Keratinocyte (primary cell): Measurements from ENCODE around the gene CLSTN2. TPM values are rescaled to one million over a fixed set of nuclear protein-coding genes. Genes with fewer than 3 reads are reported as not detected.

Experiments
- DNase-seq: peaks from one replicate; pipeline ENCODE4 v3.0.0-alpha.2; 2011; ENCODE audit warnings: low read depth, missing footprints, low spot score
- FAIRE-seq: peaks from 2 replicates; lab custom pipeline; 2011; peaks lifted over from hg19 to GRCh38; lab: Jason Lieb, UNC
- H2AFZ ChIP-seq: 2 replicates; pipeline ENCODE4 v1.6.0; 2012; ENCODE audit warnings: low read length, control low read depth, inconsistent platforms; ENCODE audit not compliant: control insufficient read depth
- H3K27ac ChIP-seq: 2 replicates; pipeline ENCODE4 v1.5.1; 2011; ENCODE audit warnings: low read length; ENCODE audit not compliant: control insufficient read depth, insufficient read depth
- H3K27me3 ChIP-seq: 3 replicates; pipeline ENCODE4 v1.6.0; 2011; ENCODE audit warnings: low read length; ENCODE audit not compliant: control insufficient read depth, insufficient read depth; ENCODE audit errors: extremely low read depth
- H3K36me3 ChIP-seq, 2 experiments: 2 replicates in 1 of 2; 3 replicates in 1 of 2; pipeline ENCODE4 v1.5.1; 2011; ENCODE audit warnings: low read length in 2 of 2, mild to moderate bottlenecking in 1 of 2; ENCODE audit not compliant: control insufficient read depth in 2 of 2, insufficient read depth in 2 of 2; ENCODE audit errors: extremely low read depth in 1 of 2
- H3K4me1 ChIP-seq: 3 replicates; pipeline ENCODE4 v1.5.1; 2011; ENCODE audit warnings: low read length; ENCODE audit not compliant: control insufficient read depth, insufficient read depth; ENCODE audit errors: extremely low read depth
- H3K4me2 ChIP-seq: 3 replicates; pipeline ENCODE4 v1.6.0; 2011; ENCODE audit warnings: low read depth, low read length; ENCODE audit not compliant: control insufficient read depth, insufficient read depth; ENCODE audit errors: extremely low read depth
- H3K4me3 ChIP-seq, 3 experiments: fragments of 200-600 bp in 1 of 3; sonication (generic) in 1 of 3; 2 replicates in 2 of 3; 3 replicates in 1 of 3; pipeline ENCODE4 v1.5.1; 2011 to 2016; ENCODE audit warnings: low read length in 3 of 3, mild to moderate bottlenecking in 3 of 3, control low read depth in 2 of 3, inconsistent platforms in 1 of 3, low read depth in 1 of 3, mixed read lengths in 1 of 3, mixed run types in 1 of 3, moderate library complexity in 1 of 3; ENCODE audit not compliant: control insufficient read depth in 2 of 3, insufficient read depth in 2 of 3; ENCODE audit errors: extremely low read depth in 1 of 3
- H3K79me2 ChIP-seq: 2 replicates; pipeline ENCODE4 v1.6.0; 2012; ENCODE audit warnings: low read length; ENCODE audit not compliant: control insufficient read depth, insufficient read depth
- H3K9ac ChIP-seq: 3 replicates; pipeline ENCODE4 v1.6.0; 2011; ENCODE audit warnings: low read length; ENCODE audit not compliant: control insufficient read depth, insufficient read depth; ENCODE audit errors: extremely low read depth
- H3K9me1 ChIP-seq: 3 replicates; pipeline ENCODE4 v1.6.0; 2011; ENCODE audit warnings: low read length; ENCODE audit not compliant: control insufficient read depth, insufficient read depth; ENCODE audit errors: extremely low read depth
- H3K9me3 ChIP-seq: 2 replicates; pipeline ENCODE4 v1.5.1; 2012; ENCODE audit warnings: low read depth, low read length; ENCODE audit not compliant: control insufficient read depth
- H4K20me1 ChIP-seq: 3 replicates; pipeline ENCODE4 v1.6.0; 2011; ENCODE audit warnings: low read length; ENCODE audit not compliant: control insufficient read depth, insufficient read depth; ENCODE audit errors: extremely low read depth
- EZH2 ChIP-seq: IDR thresholded peaks from one replicate; pipeline ENCODE4 v1.6.1; 2012; ENCODE audit warnings: inconsistent platforms, mild to moderate bottlenecking, low read length, moderate library complexity
- dilution Hi-C: fragments of 300-500 bp; cut with MboI; formaldehyde crosslinking; loops from one replicate; pipeline ENCODE4 v1.7.0; 2020; ENCODE audit warnings: low sequenced_read_pairs; ENCODE audit not compliant: extremely low pct_ligation_motif_present
- polyA plus RNA-seq, 5 experiments: library from polyadenylated mRNA; depleted of rRNA in 3 of 5; stranded (reverse) in 3 of 5; stranded (forward) in 1 of 5; unstranded in 1 of 5; fragments of >200 nt; gene quantifications; 1 replicate in 1 of 5; 2 replicates in 3 of 5; 3 replicates in 1 of 5; pipeline versions ENCODE4 v1.2.1 to v1.2.3, GENCODE V29; 2011 to 2012; ENCODE audit warnings: missing spikeins in 2 of 5, low read depth in 1 of 5, low replicate concordance in 1 of 5
- TF ChIP-seq, protein P1 (sequence below), 3 experiments: IDR thresholded peaks in 1 of 3; conservative IDR thresholded peaks in 1 of 3; optimal IDR thresholded peaks in 1 of 3; 2 replicates in 2 of 3; 3 replicates in 1 of 3; pipeline versions ENCODE3 to v1.5.1; 2011; ENCODE audit warnings: low read length in 3 of 3, mild to moderate bottlenecking in 3 of 3, moderate library complexity in 2 of 3, control low read depth in 1 of 3, inconsistent platforms in 1 of 3; ENCODE audit not compliant: insufficient read depth in 2 of 3; ENCODE audit errors: extremely low read depth in 1 of 3

Gene CLSTN2
- polyA plus RNA-seq, 1 donor (not counting 4 experiments of a cell fraction or from before 2014, with no cell fraction given): 0.09 TPM

- H3K4me1 ChIP-seq: no peaks in the 10 kb centered on the region
- no peaks in the 10 kb centered on the region for H3K9me3 ChIP-seq
- no peak overlapping the region for H3K27ac ChIP-seq
- no peak overlapping the region for H3K4me3 ChIP-seq
- no peak overlapping the region for H3K9ac ChIP-seq
- dilution Hi-C loops: no loop called here
- H3K27me3 ChIP-seq: no peaks in the 10 kb centered on the region
- H3K9me1 ChIP-seq: no peaks in the 10 kb centered on the region
- no peak overlapping the region for H2AFZ ChIP-seq
- no peak for FAIRE-seq
- no peak for TF ChIP-seq EZH2
- TF ChIP-seq, protein P1, sequence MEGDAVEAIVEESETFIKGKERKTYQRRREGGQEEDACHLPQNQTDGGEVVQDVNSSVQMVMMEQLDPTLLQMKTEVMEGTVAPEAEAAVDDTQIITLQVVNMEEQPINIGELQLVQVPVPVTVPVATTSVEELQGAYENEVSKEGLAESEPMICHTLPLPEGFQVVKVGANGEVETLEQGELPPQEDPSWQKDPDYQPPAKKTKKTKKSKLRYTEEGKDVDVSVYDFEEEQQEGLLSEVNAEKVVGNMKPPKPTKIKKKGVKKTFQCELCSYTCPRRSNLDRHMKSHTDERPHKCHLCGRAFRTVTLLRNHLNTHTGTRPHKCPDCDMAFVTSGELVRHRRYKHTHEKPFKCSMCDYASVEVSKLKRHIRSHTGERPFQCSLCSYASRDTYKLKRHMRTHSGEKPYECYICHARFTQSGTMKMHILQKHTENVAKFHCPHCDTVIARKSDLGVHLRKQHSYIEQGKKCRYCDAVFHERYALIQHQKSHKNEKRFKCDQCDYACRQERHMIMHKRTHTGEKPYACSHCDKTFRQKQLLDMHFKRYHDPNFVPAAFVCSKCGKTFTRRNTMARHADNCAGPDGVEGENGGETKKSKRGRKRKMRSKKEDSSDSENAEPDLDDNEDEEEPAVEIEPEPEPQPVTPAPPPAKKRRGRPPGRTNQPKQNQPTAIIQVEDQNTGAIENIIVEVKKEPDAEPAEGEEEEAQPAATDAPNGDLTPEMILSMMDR (optimal IDR thresholded peaks at IDR 0.05 in 1 of 3, IDR thresholded peaks at IDR 0.05 in 1 of 3, conservative IDR thresholded peaks at IDR 0.05 in 1 of 3; ENCODE audit: extremely low read depth in 1 of 3, insufficient read depth in 2 of 3, low read length in 3 of 3): no peak
- H3K4me2 ChIP-seq: no peak overlapping the region
- no peaks in the 10 kb centered on the region for H3K36me3 ChIP-seq
- H3K79me2 ChIP-seq: no peaks in the 10 kb centered on the region
- H4K20me1 ChIP-seq: no peaks in the 10 kb centered on the region
- DNase-seq: no peak
Observed at GRCh38 chr3:140487566-140487965, 552.6 kb downstream of the CLSTN2 start.

- Histone ChIP-seq H3K36me3 (no peaks in the 10 kb centered on the region), H3K9me1 (no peaks in the 10 kb centered on the region), H3K4me3 (no peak overlapping the region), H3K27me3 (peaks cover 5% of the 10 kb centered on the region), H2AFZ (no peak overlapping the region), H3K9ac (no peak overlapping the region), H3K79me2 (no peaks in the 10 kb centered on the region), H3K27ac (no peak overlapping the region), H3K9me3 (no peaks in the 10 kb centered on the region), H4K20me1 (no peaks in the 10 kb centered on the region), H3K4me1 (no peaks in the 10 kb centered on the region), H3K4me2 (no peak overlapping the region)
- DNase-seq: no peak
- no peak for FAIRE-seq
- dilution Hi-C loops: no loop called here
- no peak for TF ChIP-seq EZH2
- TF ChIP-seq, protein P1 (optimal IDR thresholded peaks at IDR 0.05 in 1 of 3, IDR thresholded peaks at IDR 0.05 in 1 of 3, conservative IDR thresholded peaks at IDR 0.05 in 1 of 3; ENCODE audit: extremely low read depth in 1 of 3, insufficient read depth in 2 of 3, low read length in 3 of 3): no peak
Observed at GRCh38 chr3:140493271-140493670, 558.3 kb downstream of the CLSTN2 start.
